GM18508 (cell line): ENCODE results near the gene IFI44.

ENCODE experiments used
- ATAC-seq: cut with Tn5 transposase; IDR thresholded peaks from one replicate; pipeline ENCODE4 v1.9.1; 2021; ENCODE audit warnings: moderate number of reproducible peaks; ENCODE audit not compliant: insufficient read depth, unreplicated experiment

IFI44 gene

GRCh38 chr1:78649628-78650027 lies at the start of gene IFI44:
Gene IFI44 (plus strand): TSS chr1:78649831. CDS start chr1:78650196, 365 bp downstream.
- ATAC-seq, result peak; percentile 81

- no peak for ATAC-seq
Observed at GRCh38 chr1:78601068-78601467, 48.6 kb upstream of the IFI44 start.

GRCh38 chr1:78603206-78603605 lies 46.4 kb upstream of the IFI44 start:
- no peak for ATAC-seq

GRCh38 chr1:78604643-78605042 lies 45.0 kb upstream of the IFI44 start:
- no peak for ATAC-seq

- ATAC-seq, result no peak
Observed at GRCh38 chr1:78606274-78606673, 43.4 kb upstream of the IFI44 start.

- no peak for ATAC-seq
Observed at GRCh38 chr1:78607334-78607927, 42.2 kb upstream of the IFI44 start.

- ATAC-seq, result no peak
Observed at GRCh38 chr1:78607944-78608343, 41.7 kb upstream of the IFI44 start.

GRCh38 chr1:78617615-78618026 lies 32.0 kb upstream of the IFI44 start:
- peak; percentile 37 for ATAC-seq

GRCh38 chr1:78619032-78619431 lies 30.6 kb upstream of the IFI44 start:
- no peak for ATAC-seq

- no peak for ATAC-seq
Observed at GRCh38 chr1:78619446-78619802, 30.2 kb upstream of the IFI44 start.

- peak; percentile 42 for ATAC-seq
Observed at GRCh38 chr1:78619803-78620579, 29.6 kb upstream of the IFI44 start, which contains the start of gene IFI44L. Gene IFI44L (plus strand): TSS chr1:78620448. CDS start chr1:78627916, 7,468 bp downstream.

GRCh38 chr1:78620666-78621065 lies 29.0 kb upstream of the IFI44 start:
- ATAC-seq, result no peak

- ATAC-seq, result no peak
Observed at GRCh38 chr1:78622548-78622947, 27.1 kb upstream of the IFI44 start.

GRCh38 chr1:78624035-78624434 lies 25.6 kb upstream of the IFI44 start:
- no peak for ATAC-seq

- no peak for ATAC-seq
Observed at GRCh38 chr1:78627321-78627720, 22.3 kb upstream of the IFI44 start.

- no peak for ATAC-seq
Observed at GRCh38 chr1:78630600-78630999, 19.0 kb upstream of the IFI44 start.

GRCh38 chr1:78633209-78633608 lies 16.4 kb upstream of the IFI44 start:
- no peak for ATAC-seq

- no peak for ATAC-seq
Observed at GRCh38 chr1:78640462-78640861, 9.2 kb upstream of the IFI44 start.

- ATAC-seq, result no peak
Observed at GRCh38 chr1:78641558-78641957, 8.1 kb upstream of the IFI44 start.

GRCh38 chr1:78645723-78646122 lies 3.9 kb upstream of the IFI44 start:
- no peak for ATAC-seq

GRCh38 chr1:78647238-78647637 lies 2.4 kb upstream of the IFI44 start:
- ATAC-seq, result no peak

GRCh38 chr1:78650114-78650660 lies 556 bp downstream of the IFI44 start:
- no peak for ATAC-seq
